ENCODE measurements around the gene HIRA.

DNA sequence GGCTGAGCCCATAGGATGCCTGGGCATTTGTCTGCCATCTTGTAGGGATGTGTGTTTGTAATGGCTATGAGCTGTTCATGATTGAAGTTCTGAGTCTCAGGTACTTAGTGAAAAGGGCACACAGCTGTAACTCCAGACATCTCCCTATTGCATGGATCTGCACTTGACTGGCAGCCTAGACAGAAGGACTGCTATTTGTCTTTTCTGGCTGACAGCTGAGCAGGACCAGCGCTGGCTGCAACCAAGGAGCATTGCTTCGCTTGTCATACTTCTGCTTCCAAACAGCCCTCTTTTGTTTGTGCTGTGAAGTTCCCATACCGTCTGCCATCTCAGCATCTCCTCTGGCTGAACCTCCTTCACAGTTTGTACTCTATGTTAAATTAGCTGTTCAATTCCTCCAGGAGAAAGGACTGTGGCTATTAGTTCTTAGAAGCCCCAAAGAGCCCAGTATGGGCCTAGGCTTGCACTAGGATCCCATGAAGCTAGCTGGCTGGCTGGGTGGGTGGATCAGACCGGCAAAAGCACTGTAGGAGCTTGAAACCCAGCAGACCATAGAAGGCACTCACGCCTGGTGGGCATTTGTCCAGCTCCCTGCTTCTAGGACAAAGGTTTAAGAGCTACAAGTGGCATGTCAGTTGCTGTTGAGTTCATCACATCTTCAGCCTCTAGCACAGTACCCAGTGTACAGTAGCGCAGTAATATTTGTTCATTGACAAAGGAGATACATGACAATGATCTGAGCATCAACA lies 20.4 kb downstream of the HIRA start:
- TF ChIP-seq, protein P1, sequence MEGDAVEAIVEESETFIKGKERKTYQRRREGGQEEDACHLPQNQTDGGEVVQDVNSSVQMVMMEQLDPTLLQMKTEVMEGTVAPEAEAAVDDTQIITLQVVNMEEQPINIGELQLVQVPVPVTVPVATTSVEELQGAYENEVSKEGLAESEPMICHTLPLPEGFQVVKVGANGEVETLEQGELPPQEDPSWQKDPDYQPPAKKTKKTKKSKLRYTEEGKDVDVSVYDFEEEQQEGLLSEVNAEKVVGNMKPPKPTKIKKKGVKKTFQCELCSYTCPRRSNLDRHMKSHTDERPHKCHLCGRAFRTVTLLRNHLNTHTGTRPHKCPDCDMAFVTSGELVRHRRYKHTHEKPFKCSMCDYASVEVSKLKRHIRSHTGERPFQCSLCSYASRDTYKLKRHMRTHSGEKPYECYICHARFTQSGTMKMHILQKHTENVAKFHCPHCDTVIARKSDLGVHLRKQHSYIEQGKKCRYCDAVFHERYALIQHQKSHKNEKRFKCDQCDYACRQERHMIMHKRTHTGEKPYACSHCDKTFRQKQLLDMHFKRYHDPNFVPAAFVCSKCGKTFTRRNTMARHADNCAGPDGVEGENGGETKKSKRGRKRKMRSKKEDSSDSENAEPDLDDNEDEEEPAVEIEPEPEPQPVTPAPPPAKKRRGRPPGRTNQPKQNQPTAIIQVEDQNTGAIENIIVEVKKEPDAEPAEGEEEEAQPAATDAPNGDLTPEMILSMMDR (IDR thresholded peaks at IDR 0.05): no peak
- TF ChIP-seq POLR2A (IDR thresholded peaks at IDR 0.05): no peak
